Measurements from ENCODE around the gene TMEM26.

GRCh38 chr10:61397175-61397986 lies 55.8 kb downstream of the TMEM26 start:
- TF ChIP-seq GATA2 (IDR thresholded peaks at IDR 0.05; ENCODE audit: low read depth, low read length): no peak
- TF ChIP-seq GATA3 (IDR thresholded peaks at IDR 0.05; ENCODE audit: low read depth, low read length): no peak
